ENCODE data around the gene PPP1R15B. TPM values are rescaled to one million over a fixed set of nuclear protein-coding genes. Genes with fewer than 3 reads are reported as not detected.

The PPP1R15B gene
- total and polyA plus RNA-seq, 2 donors, result 28.3 to 45.2 TPM

- WGBS, result 71% methylated on average over 7 of the region's 7 CpGs
- no peak overlapping the region for H3K27ac ChIP-seq (ENCODE audit: low read depth)
- no peaks in the 10 kb centered on the region for H3K36me3 ChIP-seq (ENCODE audit: insufficient read depth)
- H3K4me1 ChIP-seq (ENCODE audit: insufficient read depth), result no peaks in the 10 kb centered on the region
- no peak overlapping the region for H3K4me3 ChIP-seq (ENCODE audit: low read depth, low read length)
- no peak for DNase-seq (ENCODE audit: extremely low spot score)
Observed at GRCh38 chr1:204420039-204421004, 8.7 kb upstream of the PPP1R15B start.

- H3K27ac ChIP-seq (ENCODE audit: low read depth), result no peak overlapping the region
- H3K4me1 ChIP-seq (ENCODE audit: insufficient read depth), result no peaks in the 10 kb centered on the region
- no peak for DNase-seq (ENCODE audit: extremely low spot score)
- H3K36me3 ChIP-seq (ENCODE audit: insufficient read depth), result no peaks in the 10 kb centered on the region
- H3K4me3 ChIP-seq (ENCODE audit: low read depth, low read length), result no peak overlapping the region
Observed at GRCh38 chr1:204419064-204419403, 7.4 kb upstream of the PPP1R15B start.

GRCh38 chr1:204418174-204419063 is 6.8 kb upstream of the PPP1R15B start:
- no peaks in the 10 kb centered on the region for H3K36me3 ChIP-seq (ENCODE audit: insufficient read depth)
- WGBS, result 67% methylated on average over 10 of the region's 10 CpGs
- no peaks in the 10 kb centered on the region for H3K4me1 ChIP-seq (ENCODE audit: insufficient read depth)
- no peak overlapping the region for H3K4me3 ChIP-seq (ENCODE audit: low read depth, low read length)
- H3K27ac ChIP-seq (ENCODE audit: low read depth), result peak overlapping the region; percentile 56
- DNase-seq (ENCODE audit: extremely low spot score), result no peak

GRCh38 chr1:204417074-204417997 is 5.7 kb upstream of the PPP1R15B start:
- peak; percentile 71 for DNase-seq (ENCODE audit: extremely low spot score)
- 10% methylated on average over 10 of the region's 10 CpGs for WGBS
- no peaks in the 10 kb centered on the region for H3K4me1 ChIP-seq (ENCODE audit: insufficient read depth)
- H3K4me3 ChIP-seq (ENCODE audit: low read depth, low read length), result no peak overlapping the region
- no peaks in the 10 kb centered on the region for H3K36me3 ChIP-seq (ENCODE audit: insufficient read depth)
- peak overlapping the region; percentile 56 for H3K27ac ChIP-seq (ENCODE audit: low read depth)

DNA sequence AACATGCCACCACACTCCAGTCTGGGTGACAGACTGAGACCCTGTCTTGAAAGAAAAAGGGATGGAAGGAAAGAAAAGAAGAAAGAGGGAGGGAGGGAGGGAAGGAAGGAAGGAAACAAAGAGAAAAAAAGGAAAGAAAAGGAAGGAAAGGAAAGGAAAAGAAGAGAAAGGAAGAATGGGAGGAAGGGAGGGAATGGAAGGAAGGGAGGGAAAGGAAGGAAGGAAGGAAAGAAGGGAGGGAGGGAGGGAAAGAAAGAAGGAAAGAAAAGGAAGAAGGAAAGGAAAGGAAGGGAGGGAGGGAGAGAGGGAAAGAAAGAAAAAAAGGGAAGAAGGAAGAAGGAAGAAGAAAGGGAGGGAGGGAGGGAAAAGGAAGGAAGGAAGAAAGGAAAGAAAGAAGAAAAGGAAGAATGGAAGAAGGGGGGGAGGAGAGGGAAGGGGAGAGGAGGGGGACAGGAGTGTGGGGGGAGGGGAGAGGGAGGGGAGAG is 5.0 kb upstream of the PPP1R15B start:
- peak overlapping the region; percentile 44 for H3K27ac ChIP-seq (ENCODE audit: low read depth)
- no peaks in the 10 kb centered on the region for H3K36me3 ChIP-seq (ENCODE audit: insufficient read depth)
- H3K4me3 ChIP-seq (ENCODE audit: low read depth, low read length), result no peak overlapping the region
- DNase-seq (ENCODE audit: extremely low spot score), result no peak
- H3K4me1 ChIP-seq (ENCODE audit: insufficient read depth), result no peaks in the 10 kb centered on the region

GRCh38 chr1:204415351-204415750 is 3.7 kb upstream of the PPP1R15B start:
- DNase-seq (ENCODE audit: extremely low spot score), result no peak
- Histone ChIP-seq H3K4me3 (ENCODE audit: low read depth, low read length) (no peak overlapping the region), H3K4me1 (ENCODE audit: insufficient read depth) (no peaks in the 10 kb centered on the region), H3K36me3 (ENCODE audit: insufficient read depth) (no peaks in the 10 kb centered on the region), H3K27ac (ENCODE audit: low read depth) (no peak overlapping the region)
- 98% methylated on average over 3 of the region's 3 CpGs for WGBS

DNA sequence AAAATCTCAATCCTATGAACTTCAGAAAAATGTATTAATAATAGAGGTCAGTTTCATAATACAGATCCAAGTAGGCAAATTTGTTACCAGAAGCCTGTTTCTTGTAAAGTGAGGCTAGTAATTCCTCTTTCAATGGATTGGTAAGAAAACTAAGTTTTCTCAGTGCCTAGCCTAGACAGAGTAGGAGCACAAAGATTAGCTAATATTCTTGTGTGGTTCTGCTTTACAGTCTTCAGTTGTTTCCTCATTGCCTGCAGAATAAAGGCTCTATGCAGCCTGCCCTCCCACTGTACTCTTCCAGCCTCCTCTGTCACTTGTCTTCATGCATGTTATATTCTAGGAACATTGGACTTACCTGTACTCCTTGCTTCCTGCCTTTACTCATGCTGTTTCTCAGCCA is 2.4 kb upstream of the PPP1R15B start:
- no peak overlapping the region for H3K4me3 ChIP-seq (ENCODE audit: low read depth, low read length)
- no peaks in the 10 kb centered on the region for H3K4me1 ChIP-seq (ENCODE audit: insufficient read depth)
- no peaks in the 10 kb centered on the region for H3K36me3 ChIP-seq (ENCODE audit: insufficient read depth)
- H3K27ac ChIP-seq (ENCODE audit: low read depth), result no peak overlapping the region
- DNase-seq (ENCODE audit: extremely low spot score), result no peak

DNA sequence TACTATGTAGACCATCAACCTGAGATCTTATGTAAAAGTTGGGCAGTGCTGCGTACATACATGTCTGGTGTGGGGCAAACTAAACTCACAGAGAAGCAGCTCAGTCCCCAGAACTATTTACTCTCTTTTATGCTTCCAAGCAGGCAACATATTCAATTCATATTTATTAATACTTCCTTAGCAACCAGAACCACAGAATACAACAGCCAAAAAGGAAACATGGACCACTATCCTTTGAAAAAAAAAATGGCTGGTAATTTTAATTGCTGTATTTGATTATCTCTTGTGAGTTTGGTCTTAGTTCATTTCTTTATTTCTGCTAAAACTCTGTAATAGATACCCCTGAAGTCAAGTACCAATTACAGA is 1.5 kb upstream of the PPP1R15B start:
- H3K27ac ChIP-seq (ENCODE audit: low read depth), result no peak overlapping the region
- H3K4me1 ChIP-seq (ENCODE audit: insufficient read depth), result no peaks in the 10 kb centered on the region
- 94% methylated on average over 1 of the region's 1 CpG for WGBS
- DNase-seq (ENCODE audit: extremely low spot score), result no peak
- H3K4me3 ChIP-seq (ENCODE audit: low read depth, low read length), result no peak overlapping the region
- H3K36me3 ChIP-seq (ENCODE audit: insufficient read depth), result no peaks in the 10 kb centered on the region

DNA sequence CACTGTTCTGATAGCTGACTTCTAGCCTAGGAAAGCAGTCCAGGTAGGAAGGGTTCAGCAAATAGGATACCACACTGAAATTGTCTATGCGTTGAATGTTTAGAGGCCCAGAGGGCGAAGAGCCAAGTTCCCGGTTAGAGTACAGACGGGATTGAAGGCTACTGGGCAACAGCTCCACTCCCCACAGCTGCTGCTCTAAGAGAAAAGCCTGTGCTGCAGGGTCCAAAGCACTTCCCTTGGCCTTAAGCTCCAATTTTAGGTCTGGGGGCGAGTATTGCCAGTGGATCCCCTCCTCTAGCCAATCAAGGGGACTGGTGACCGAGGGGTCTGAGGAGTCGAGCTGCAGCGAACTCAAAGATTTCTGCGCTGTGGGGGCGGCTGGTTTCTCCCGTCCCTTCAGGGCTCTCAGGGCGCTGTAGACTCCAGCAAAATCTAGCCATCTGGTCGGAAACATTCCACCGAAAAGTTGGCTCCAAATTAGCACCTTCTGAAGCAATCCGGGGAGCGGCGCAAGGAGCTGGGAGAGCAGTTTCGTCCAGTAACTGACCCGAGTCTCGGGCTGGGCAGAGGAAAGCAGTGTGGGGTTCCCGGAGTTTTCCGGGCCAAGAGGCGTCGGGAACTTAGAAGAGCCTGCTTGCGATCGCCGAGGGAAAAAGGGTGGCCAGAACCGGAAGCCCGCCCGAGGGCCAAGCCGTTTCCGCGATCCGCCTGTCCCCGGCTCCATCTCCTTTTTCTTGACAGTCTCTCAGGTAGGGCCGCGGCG is 748 bp downstream of the PPP1R15B start:
- no peaks in the 10 kb centered on the region for H3K4me1 ChIP-seq (ENCODE audit: insufficient read depth)
- H3K4me3 ChIP-seq (ENCODE audit: low read depth, low read length), result peak overlapping the region; percentile 77
- DNase-seq (ENCODE audit: extremely low spot score), result no peak
- H3K36me3 ChIP-seq (ENCODE audit: insufficient read depth), result no peaks in the 10 kb centered on the region
- WGBS, result under 1% methylated on average over 38 of the region's 38 CpGs
- peak overlapping the region; percentile 97 for H3K27ac ChIP-seq (ENCODE audit: low read depth)

GRCh38 chr1:204409836-204410687 is 1.6 kb downstream of the PPP1R15B start:
- H3K36me3 ChIP-seq (ENCODE audit: insufficient read depth), result no peaks in the 10 kb centered on the region
- H3K4me3 ChIP-seq (ENCODE audit: low read depth, low read length), result peak overlapping the region; percentile 77
- DNase-seq (ENCODE audit: extremely low spot score), result no peak
- no peak overlapping the region for H3K27ac ChIP-seq (ENCODE audit: low read depth)
- H3K4me1 ChIP-seq (ENCODE audit: insufficient read depth), result no peaks in the 10 kb centered on the region
- WGBS, result under 1% methylated on average over 10 of the region's 10 CpGs

- 1% methylated on average over 3 of the region's 3 CpGs for WGBS
- Histone ChIP-seq H3K4me1 (ENCODE audit: insufficient read depth) (no peaks in the 10 kb centered on the region), H3K4me3 (ENCODE audit: low read depth, low read length) (peak overlapping the region; percentile 77), H3K27ac (ENCODE audit: low read depth) (no peak overlapping the region), H3K36me3 (ENCODE audit: insufficient read depth) (peaks cover under 1% of the 10 kb centered on the region)
- no peak for DNase-seq (ENCODE audit: extremely low spot score)
Observed at GRCh38 chr1:204409123-204409522, 2.5 kb downstream of the PPP1R15B start.

- WGBS, result 1% methylated on average over 1 of the region's 1 CpG
- no peak overlapping the region for H3K27ac ChIP-seq (ENCODE audit: low read depth)
- H3K4me3 ChIP-seq (ENCODE audit: low read depth, low read length), result peak overlapping the region; percentile 77
- H3K4me1 ChIP-seq (ENCODE audit: insufficient read depth), result no peaks in the 10 kb centered on the region
- H3K36me3 ChIP-seq (ENCODE audit: insufficient read depth), result peaks cover 2% of the 10 kb centered on the region
- DNase-seq (ENCODE audit: extremely low spot score), result no peak
Observed at GRCh38 chr1:204408602-204409001, 3.0 kb downstream of the PPP1R15B start.

Data from urinary bladder (tissue), 4 donors.